ENCODE results near the gene TPP1. TPM values are rescaled to one million over a fixed set of nuclear protein-coding genes. Genes with fewer than 3 reads are reported as not detected.

The TPP1 gene
- total RNA-seq, 8 experiments from 2014 or later: 5.2 to 174 (median 23.3) TPM

DNA sequence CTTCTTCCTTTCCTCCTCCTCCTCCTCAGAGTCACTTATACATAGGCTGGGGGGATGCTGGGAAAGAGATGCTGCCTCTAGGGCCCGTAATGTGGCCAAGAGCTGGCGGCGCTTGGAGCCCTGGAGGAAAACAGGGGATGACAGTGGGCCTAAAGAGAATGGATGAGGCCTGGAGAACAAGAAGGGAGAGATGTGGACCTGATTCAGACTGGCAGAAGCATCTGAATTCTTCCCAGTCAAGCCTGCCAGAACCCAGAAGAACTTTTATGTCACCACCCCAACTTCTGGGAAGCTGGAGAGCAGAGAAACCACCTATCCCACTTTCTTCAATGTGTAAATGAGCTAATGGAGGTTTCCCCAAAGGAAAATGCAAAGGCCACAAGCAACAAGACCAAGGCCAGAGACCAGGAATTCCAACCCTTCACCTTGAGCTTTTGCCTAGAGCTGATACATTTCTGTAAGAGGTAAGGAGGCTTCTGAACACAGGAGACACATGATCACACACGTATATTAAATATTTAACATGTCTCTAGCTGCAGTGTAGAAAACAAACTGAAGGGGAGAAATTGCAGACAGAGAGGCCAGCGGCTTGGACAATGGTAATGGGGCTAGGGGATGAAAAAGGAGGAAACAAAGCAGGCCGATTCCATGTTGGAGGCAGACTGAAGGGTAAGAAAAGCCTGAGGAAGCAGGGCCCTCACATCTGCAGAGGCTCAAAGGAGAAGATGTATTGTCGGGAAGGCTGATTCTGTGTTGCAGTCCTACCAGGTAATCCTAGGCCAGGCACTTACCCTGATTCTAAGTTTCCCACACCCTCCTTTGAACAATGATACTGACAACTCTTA is 16.9 kb downstream of the TPP1 start:
- Histone ChIP-seq H3K4me1 (replicated peaks in 1 of 2) (peaks cover 26 to 37% of the 10 kb centered on the region in 2 donors), H3K27ac (no peak overlapping the region), H3K4me3 (peak overlapping the region; percentile 62 to 91 (median 88))
- ATAC-seq (replicated peaks in 6 of 8): no peak
- 0 to 62% (median 37%) methylated on average over 2 to 6 of the region's 7 CpGs; no CpG with 5 or more reads in 2 of the 10 experiments for WGBS, 10 experiments
- in situ Hi-C loops (cut with MboI; ENCODE audit: low pct_unique_long_range_greater_than_20kb in 2 of 9, low sequenced_read_pairs in 9 of 9, unreplicated experiment in 9 of 9): loop anchor here in 2 of 9 experiments (25.0 kb wide), 1 partner anchor 215 kb away; the partner anchor contains the start of gene SMPD1 (in 2 of the 2)

DNA sequence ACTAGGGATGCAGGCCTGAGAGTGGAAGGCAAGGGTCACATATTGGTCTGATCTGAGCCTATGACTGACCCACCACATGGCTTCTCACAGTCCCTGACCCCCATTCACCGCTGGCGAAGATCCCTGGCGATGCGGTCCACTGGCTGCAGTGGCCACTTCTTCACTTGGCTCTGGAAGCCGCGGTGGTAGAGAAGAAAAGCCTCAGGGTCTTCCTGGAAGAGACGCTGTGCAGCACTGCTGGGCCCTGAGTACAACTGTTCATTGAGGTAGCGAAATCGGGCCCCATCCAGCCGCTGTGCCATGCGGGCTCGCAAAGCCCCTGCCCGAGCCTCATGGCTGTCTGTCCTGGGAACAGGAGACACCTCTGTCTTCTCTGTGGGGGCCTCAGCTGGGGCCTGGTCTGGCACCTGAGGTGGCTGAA is 18.2 kb downstream of the TPP1 start:
- in situ Hi-C loops (cut with MboI; ENCODE audit: low pct_unique_long_range_greater_than_20kb in 2 of 9, low sequenced_read_pairs in 9 of 9, unreplicated experiment in 9 of 9): loop anchor here in 2 of 9 experiments (25.0 kb wide), 1 partner anchor 214 kb away; the partner anchor contains the start of gene SMPD1 (in 2 of the 2)
- H3K4me1 ChIP-seq (replicated peaks in 1 of 2): peaks cover 27 to 34% of the 10 kb centered on the region in 2 donors
- no peak overlapping the region for H3K4me3 ChIP-seq
- 90 to 100% (median 100%) methylated on average over 1 to 8 of the region's 13 CpGs; no CpG with 5 or more reads in 6 of the 10 experiments for WGBS, 10 experiments
- no peak overlapping the region for H3K27ac ChIP-seq
- ATAC-seq (replicated peaks in 6 of 8): no peak

DNA sequence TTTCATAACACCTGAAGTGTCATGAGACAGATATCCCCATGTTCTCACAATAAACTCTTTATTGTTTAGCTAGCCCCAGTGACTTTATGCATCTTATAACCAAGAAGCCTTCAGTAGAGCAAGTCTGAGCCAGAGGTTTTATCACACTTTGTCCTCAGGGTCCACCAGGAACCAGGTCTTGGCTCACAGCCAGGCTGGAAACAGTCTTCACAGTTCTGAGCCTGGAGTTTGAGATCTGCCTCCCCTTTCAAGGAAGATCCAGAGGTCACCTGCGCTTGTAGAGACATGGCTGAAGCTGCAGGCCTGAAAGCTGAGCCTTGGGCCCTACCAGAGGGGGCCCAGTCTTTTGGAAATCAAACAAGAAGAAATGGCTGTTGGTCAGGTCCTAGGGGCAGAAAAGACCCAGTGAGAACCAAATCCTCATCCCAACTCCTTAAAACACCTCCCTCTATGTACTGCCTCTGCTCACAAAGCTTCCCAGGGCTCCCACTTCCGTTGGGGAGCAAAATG is 19.3 kb downstream of the TPP1 start:
- peaks cover 17 to 28% of the 10 kb centered on the region in 2 donors for H3K4me1 ChIP-seq (replicated peaks in 1 of 2)
- no peak for ATAC-seq (replicated peaks in 6 of 8)
- WGBS, 10 experiments: 33 to 100% (median 96%) methylated on average over 1 to 2 of the region's 2 CpGs; no CpG with 5 or more reads in 6 of the 10 experiments
- in situ Hi-C loops (cut with MboI; ENCODE audit: low pct_unique_long_range_greater_than_20kb in 2 of 9, low sequenced_read_pairs in 9 of 9, unreplicated experiment in 9 of 9): loop anchor here in 2 of 9 experiments (25.0 kb wide), 1 partner anchor 213 kb away; the partner anchor contains the start of gene SMPD1 (in 2 of the 2)
- no peak overlapping the region for H3K27ac ChIP-seq
- H3K4me3 ChIP-seq: no peak overlapping the region

DNA sequence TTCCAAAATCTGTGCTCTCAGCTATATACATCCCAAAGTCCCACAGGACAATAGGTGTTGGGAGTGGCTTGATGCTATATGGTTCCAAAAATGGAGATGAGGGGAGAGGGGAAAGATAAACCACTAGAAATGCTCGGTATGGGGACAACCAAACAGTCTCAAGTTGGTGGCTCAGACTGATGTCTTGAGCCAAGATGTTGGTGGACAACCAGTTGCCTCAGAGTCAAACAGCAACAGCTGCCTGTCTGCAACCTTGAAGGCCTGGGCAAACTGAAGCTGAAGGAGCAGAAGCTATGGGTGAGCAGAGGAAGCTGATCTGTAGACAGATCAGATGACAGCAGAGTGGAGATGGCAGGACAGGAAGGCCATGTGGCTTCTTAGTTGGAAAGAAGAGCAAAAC is 19.8 kb downstream of the TPP1 start:
- no peak overlapping the region for H3K4me3 ChIP-seq
- ATAC-seq (replicated peaks in 6 of 8): no peak
- in situ Hi-C loops (cut with MboI; ENCODE audit: low pct_unique_long_range_greater_than_20kb in 2 of 9, low sequenced_read_pairs in 9 of 9, unreplicated experiment in 9 of 9): no loop called here
- 80 to 100% (median 100%) methylated on average over 1 of the region's 1 CpG; no CpG with 5 or more reads in 4 of the 10 experiments for WGBS, 10 experiments
- H3K27ac ChIP-seq: no peak overlapping the region
- peaks cover 17 to 25% of the 10 kb centered on the region in 2 donors for H3K4me1 ChIP-seq (replicated peaks in 1 of 2)

DNA sequence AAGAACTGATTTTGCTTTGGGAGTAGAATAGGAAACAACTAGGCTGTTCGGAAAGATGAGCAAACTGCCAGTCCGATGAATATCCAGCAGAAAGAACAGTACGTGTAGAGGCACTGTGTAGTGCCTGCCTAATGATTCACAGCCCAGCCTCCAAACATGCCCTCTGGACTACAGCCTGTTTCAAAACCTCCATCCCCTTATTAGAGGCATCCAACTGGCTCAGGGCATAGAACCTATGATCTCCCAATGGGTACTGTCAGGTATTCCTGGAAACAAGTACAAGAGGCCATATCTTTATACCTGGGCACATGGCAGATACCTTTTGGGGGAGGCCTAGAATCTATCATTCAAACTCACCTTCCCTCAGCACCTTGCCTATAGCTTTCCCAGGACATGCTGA is 20.7 kb downstream of the TPP1 start:
- WGBS, 10 experiments: 80 to 100% (median 100%) methylated on average over 1 to 3 of the region's 3 CpGs; no CpG with 5 or more reads in 4 of the 10 experiments
- Histone ChIP-seq H3K27ac (no peak overlapping the region), H3K4me1 (replicated peaks in 1 of 2) (peaks cover 17 to 25% of the 10 kb centered on the region in 2 donors), H3K4me3 (no peak overlapping the region)
- no peak for ATAC-seq (replicated peaks in 6 of 8)
- in situ Hi-C loops (cut with MboI; ENCODE audit: low pct_unique_long_range_greater_than_20kb in 2 of 9, low sequenced_read_pairs in 9 of 9, unreplicated experiment in 9 of 9): no loop called here

DNA sequence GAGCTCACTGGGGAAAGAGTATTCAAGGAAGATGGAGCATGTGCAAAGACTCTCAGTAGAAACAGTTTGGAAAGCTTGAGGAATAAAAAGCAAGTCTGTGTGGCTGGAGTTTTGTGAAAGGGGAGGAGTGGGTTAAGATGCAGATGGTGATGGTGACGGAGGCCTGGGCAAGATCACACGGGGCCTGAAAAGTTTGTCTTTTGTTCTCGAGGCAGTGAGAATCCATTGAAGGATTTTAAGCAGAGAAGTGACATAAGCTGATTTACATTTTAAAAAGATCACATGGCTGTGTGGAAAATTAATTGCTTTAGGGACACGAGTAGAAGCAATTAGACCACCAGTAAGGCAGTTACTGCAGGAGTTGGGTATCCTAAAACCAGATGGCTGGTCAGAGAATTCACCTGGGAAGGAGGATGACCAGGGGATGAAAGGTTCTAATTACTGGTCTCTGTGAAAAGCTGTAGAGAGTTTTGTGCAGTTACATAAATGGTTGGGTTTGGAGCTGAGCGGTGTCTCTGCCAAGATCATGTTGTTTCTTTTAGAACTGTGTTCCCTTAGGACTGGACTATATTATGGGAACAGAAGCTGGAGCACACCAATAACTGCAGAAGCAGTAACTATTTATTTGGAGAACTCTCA is 22.9 kb downstream of the TPP1 start:
- Histone ChIP-seq H3K27ac (peak overlapping the region; percentile 9 to 52), H3K4me1 (replicated peaks in 1 of 2) (peaks cover 12 to 19% of the 10 kb centered on the region in 2 donors), H3K4me3 (no peak overlapping the region)
- in situ Hi-C loops (cut with MboI; ENCODE audit: low pct_unique_long_range_greater_than_20kb in 2 of 9, low sequenced_read_pairs in 9 of 9, unreplicated experiment in 9 of 9): no loop called here
- 16 to 67% (median 27%) methylated on average over 2 to 5 of the region's 5 CpGs; no CpG with 5 or more reads in 1 of the 10 experiments for WGBS, 10 experiments
- ATAC-seq (replicated peaks in 6 of 8): peak in 5 of 8 experiments; percentile 70 to 85 (median 79)

DNA sequence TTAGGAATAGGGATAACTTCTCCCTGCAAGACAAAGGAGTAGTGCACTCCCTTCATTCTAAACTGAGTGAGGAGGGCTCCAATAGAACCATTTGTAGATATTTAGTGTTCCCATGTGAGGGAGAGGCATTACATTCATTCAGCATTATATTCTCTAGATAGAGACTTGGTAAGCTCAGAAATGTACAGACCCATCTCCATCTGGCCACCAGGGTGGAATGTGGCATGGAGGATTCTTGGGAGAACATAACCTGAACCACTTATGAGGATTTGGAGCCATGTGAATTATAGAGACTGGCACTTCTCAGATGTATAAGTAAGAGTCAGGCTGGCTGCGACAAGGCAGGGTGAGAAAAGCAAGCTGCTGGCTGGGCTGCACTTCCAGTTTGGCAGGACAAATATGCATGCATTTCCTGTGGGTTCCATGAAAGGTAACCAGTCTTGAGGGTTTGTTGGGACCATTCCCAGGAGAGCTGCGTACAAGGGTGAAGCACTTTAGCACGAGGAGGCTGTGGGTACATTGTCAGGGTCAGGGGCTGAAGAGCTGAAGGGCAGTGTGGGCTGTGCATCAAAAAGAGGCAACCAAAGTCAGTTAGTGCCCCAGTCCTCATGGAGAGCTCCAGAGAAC is 25.0 kb downstream of the TPP1 start:
- Histone ChIP-seq H3K4me3 (no peak overlapping the region), H3K4me1 (replicated peaks in 1 of 2) (peaks cover 12 to 19% of the 10 kb centered on the region in 2 donors), H3K27ac (no peak overlapping the region)
- in situ Hi-C loops (cut with MboI; ENCODE audit: low pct_unique_long_range_greater_than_20kb in 2 of 9, low sequenced_read_pairs in 9 of 9, unreplicated experiment in 9 of 9): no loop called here
- ATAC-seq (replicated peaks in 6 of 8): no peak
- WGBS, 10 experiments: 80 to 100% (median 92%) methylated on average over 1 to 3 of the region's 3 CpGs; no CpG with 5 or more reads in 6 of the 10 experiments

DNA sequence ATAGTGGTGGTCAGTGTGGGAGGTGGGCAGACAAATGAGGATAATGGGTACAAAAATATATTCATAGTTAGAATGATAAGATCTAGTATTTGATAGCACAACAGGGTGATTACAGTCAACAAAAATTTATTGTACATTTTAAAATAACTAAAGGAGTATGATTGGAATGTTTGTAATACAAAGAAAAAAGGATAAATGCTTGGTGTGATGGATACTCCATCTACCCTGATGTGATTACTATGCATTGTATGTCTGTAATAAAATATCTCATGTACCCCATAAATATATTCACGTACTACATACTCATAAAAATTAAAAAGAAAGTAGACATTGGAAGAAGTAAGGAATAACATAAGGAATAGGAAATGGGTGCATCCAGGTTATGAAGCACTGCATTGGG is 31.2 kb downstream of the TPP1 start:
- ATAC-seq (replicated peaks in 6 of 8): no peak
- H3K4me3 ChIP-seq: no peak overlapping the region
- no peak overlapping the region for H3K27ac ChIP-seq
- H3K4me1 ChIP-seq (replicated peaks in 1 of 2): no peaks in the 10 kb centered on the region
- WGBS, 10 experiments: 67 to 100% (median 96%) methylated on average over 1 of the region's 1 CpG; no CpG with 5 or more reads in 2 of the 10 experiments
- in situ Hi-C loops (cut with MboI; ENCODE audit: low pct_unique_long_range_greater_than_20kb in 2 of 9, low sequenced_read_pairs in 9 of 9, unreplicated experiment in 9 of 9): no loop called here

DNA sequence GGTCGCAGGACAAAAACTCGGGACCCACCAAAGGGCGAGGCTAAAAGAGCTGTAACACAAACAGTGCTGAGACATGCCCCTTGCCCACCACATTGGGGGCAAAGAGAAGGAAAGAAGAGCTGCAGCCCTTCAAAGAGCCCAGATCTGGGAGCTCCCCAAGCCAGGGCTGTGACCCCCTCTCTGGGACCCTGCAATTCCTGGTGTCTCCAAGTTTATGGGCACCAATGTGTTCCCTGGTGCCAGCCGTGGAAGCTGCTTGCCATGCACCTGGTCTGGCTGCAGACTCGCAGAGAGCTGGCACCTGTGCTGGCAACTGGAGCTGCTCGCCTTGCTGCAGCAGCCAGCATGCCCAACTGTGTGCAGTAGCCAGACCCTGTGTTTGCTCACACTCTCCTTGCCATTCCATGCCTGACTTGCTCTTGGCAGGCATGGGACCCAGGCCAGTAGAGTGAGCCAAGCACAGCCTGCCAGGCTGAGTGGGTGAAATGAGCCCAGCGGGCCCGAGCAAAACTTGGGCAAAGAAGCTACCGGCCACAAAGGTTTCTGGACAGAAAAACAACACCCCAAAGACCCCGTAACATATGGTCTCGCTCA is 31.8 kb downstream of the TPP1 start:
- in situ Hi-C loops (cut with MboI; ENCODE audit: low pct_unique_long_range_greater_than_20kb in 2 of 9, low sequenced_read_pairs in 9 of 9, unreplicated experiment in 9 of 9): no loop called here
- Histone ChIP-seq H3K27ac (no peak overlapping the region), H3K4me1 (replicated peaks in 1 of 2) (no peaks in the 10 kb centered on the region), H3K4me3 (no peak overlapping the region)
- no peak for ATAC-seq (replicated peaks in 6 of 8)
- 70 to 100% (median 94%) methylated on average over 4 to 9 of the region's 11 CpGs; no CpG with 5 or more reads in 2 of the 10 experiments for WGBS, 10 experiments

DNA sequence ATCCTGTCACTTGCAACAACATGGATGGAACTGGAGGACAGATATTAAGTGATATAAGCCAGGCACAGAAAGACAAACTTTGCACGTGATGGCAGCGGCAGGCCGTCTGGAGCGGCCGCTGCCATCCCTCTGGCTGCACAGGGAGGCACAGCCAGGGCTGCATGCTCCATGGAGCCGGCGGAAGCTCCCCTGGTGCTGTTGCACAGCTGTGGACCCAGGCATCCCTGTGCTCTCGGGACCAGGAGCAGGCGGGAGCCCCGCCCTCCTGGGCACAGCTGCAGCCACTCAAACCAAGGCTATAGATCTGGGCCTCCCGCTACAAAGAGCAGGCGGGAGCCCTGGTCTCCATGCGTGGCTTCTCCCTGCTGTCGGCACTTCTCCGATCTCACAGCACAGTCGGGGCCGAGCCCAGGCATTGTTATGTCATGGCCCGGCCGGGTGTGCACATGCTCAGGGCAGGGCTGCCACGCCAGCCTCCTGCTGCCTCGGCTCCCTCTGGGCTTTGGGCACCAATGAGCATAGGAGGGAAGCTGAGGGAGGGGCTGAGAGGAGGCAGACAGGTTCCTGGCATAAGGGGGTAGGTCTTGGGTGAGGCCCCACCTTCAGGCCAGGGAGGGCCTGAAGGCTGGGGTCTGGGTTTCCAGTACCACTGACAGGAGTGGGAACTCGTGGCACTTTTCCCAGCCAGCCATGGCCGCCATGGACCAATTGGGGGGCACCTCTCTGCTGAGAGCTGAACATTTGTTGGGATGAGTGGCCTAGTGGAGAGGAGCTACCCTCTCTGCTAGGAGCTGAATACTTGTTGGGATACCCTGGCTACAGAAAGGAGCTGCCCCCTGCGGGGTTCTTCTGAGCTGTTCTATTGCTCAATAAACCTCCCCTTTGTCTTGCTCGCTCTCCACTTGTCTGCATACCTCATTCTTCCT is 32.5 kb downstream of the TPP1 start:
- no peak overlapping the region for H3K4me3 ChIP-seq
- WGBS, 10 experiments: 13 to 100% (median 67%) methylated on average over 1 to 6 of the region's 25 CpGs; no CpG with 5 or more reads in 1 of the 10 experiments
- peak in 5 of 8 experiments; percentile 76 to 98 (median 92) for ATAC-seq (replicated peaks in 6 of 8)
- H3K4me1 ChIP-seq (replicated peaks in 1 of 2): no peaks in the 10 kb centered on the region
- H3K27ac ChIP-seq: no peak overlapping the region
- in situ Hi-C loops (cut with MboI; ENCODE audit: low pct_unique_long_range_greater_than_20kb in 2 of 9, low sequenced_read_pairs in 9 of 9, unreplicated experiment in 9 of 9): no loop called here

DNA sequence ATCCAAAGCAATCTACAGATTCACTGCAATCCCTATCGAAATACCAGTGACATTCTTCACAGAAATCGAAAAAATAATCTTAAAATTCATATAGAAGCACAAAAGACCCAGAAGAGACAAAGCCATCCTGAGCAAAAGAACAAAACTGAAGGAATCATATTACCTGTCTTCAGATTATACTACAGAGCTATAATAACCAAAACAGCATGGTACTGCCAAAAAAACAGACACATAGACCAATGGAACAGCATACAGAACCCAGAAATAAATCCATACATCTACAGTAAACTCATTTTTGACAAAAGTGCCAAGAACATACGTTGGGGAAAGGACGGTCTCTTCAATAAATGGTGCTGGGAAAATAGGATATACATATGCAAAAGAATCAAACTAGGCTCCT is 34.7 kb downstream of the TPP1 start:
- ATAC-seq (replicated peaks in 6 of 8): no peak
- no peak overlapping the region for H3K4me3 ChIP-seq
- 54 to 100% (median 93%) methylated on average over 1 to 4 of the region's 4 CpGs for WGBS, 10 experiments
- H3K4me1 ChIP-seq (replicated peaks in 1 of 2): no peaks in the 10 kb centered on the region
- H3K27ac ChIP-seq: no peak overlapping the region
- in situ Hi-C loops (cut with MboI; ENCODE audit: low pct_unique_long_range_greater_than_20kb in 2 of 9, low sequenced_read_pairs in 9 of 9, unreplicated experiment in 9 of 9): no loop called here

Measured in motor neuron (in vitro differentiated cells).